Loucy (cell line): ENCODE data around the gene C5orf52.

Source experiments
- H2AFZ ChIP-seq: fragments of 200-600 bp; sonication (generic); 2 replicates; pipeline ENCODE4 v1.6.0; 2016; ENCODE audit warnings: antibody characterized with exemption, mild to moderate bottlenecking, low read length, moderate library complexity
- H3F3A ChIP-seq: fragments of 200-600 bp; 2 replicates; pipeline ENCODE4 v1.6.0; 2016; ENCODE audit warnings: antibody characterized with exemption, low read depth, mild to moderate bottlenecking
- H3K27me3 ChIP-seq: fragments of 200-600 bp; sonication (generic); 2 replicates; pipeline ENCODE4 v1.6.1; 2014; ENCODE audit warnings: low read length, mild to moderate bottlenecking; ENCODE audit not compliant: insufficient read depth, poor library complexity, severe bottlenecking
- H3K36me3 ChIP-seq: fragments of 200-600 bp; sonication (generic); 2 replicates; pipeline ENCODE4 v1.6.1; 2016; ENCODE audit warnings: low read length; ENCODE audit not compliant: insufficient read depth
- H3K4me1 ChIP-seq: fragments of 200-600 bp; sonication (generic); 2 replicates; pipeline ENCODE4 v1.5.1; 2014; ENCODE audit warnings: low read length, mild to moderate bottlenecking; ENCODE audit not compliant: insufficient read depth, poor library complexity, severe bottlenecking
- H3K4me2 ChIP-seq: fragments of 200-600 bp; sonication (generic); 2 replicates; pipeline ENCODE4 v1.6.0; 2014; ENCODE audit warnings: antibody characterized with exemption, low read length, low read depth, mild to moderate bottlenecking; ENCODE audit not compliant: poor library complexity, severe bottlenecking
- H3K4me3 ChIP-seq: fragments of 200-600 bp; sonication (generic); 2 replicates; pipeline ENCODE4 v1.5.1; 2014; ENCODE audit warnings: low read length, mild to moderate bottlenecking, mixed read lengths; ENCODE audit not compliant: poor library complexity, severe bottlenecking
- H3K79me2 ChIP-seq: fragments of 200-600 bp; sonication (generic); 2 replicates; pipeline ENCODE4 v1.6.1; 2014; ENCODE audit warnings: low read length; ENCODE audit not compliant: insufficient read depth
- H3K9ac ChIP-seq: fragments of 200-600 bp; sonication (generic); 2 replicates; pipeline ENCODE4 v1.6.0; 2014; ENCODE audit warnings: mild to moderate bottlenecking, low read depth, low read length, moderate library complexity; ENCODE audit not compliant: poor library complexity, severe bottlenecking
- H3K9me2 ChIP-seq: fragments of 200-600 bp; sonication (generic); replicated peaks from 2 replicates; pipeline ENCODE4 v1.6.1; 2016; ENCODE audit warnings: low read depth, low read length, mixed read lengths
- H3K9me3 ChIP-seq: fragments of 200-600 bp; sonication (generic); 2 replicates; pipeline ENCODE4 v1.6.1; 2014; ENCODE audit warnings: mild to moderate bottlenecking, antibody characterized with exemption, low read length, low read depth; ENCODE audit not compliant: insufficient read depth
- H4K20me1 ChIP-seq: fragments of 200-600 bp; sonication (generic); 2 replicates; pipeline ENCODE4 v1.6.0; 2014; ENCODE audit warnings: antibody characterized with exemption, low read length, mild to moderate bottlenecking; ENCODE audit not compliant: insufficient read depth, poor library complexity, severe bottlenecking
- EZH2phosphoT487 ChIP-seq: fragments of 200-600 bp; IDR thresholded peaks from 2 replicates; pipeline ENCODE4 v1.6.1; 2018; ENCODE audit warnings: antibody characterized with exemption, mild to moderate bottlenecking, moderate library complexity, borderline replicate concordance
- TF ChIP-seq, protein P1 (sequence below): fragments of 200-600 bp; sonication (generic); conservative IDR thresholded peaks from 2 replicates; pipeline ENCODE4 v1.5.1; 2014; ENCODE audit warnings: mild to moderate bottlenecking, antibody characterized with exemption, low read length

C5orf52 gene

DNA sequence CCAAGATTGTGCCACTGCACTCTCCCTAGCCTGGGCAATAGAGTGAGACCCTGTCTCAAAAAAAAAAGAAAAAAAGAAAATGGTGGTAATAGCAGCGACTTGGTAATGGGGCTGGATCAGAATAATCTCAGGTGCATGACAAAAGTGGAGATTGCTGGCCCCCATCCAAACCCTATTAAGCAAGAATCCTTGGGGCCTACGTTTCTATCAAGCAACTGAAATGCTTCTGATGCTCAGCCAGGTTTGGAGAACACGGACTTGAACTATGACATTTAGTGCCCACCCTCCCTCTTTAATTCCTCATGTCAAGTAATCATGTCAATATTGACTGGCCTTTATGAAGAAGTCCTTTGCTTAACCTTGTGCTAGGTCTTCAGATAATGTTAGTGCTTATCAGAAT lies 6.6 kb downstream of the C5orf52 start:
- H3K27me3 ChIP-seq, result no peaks in the 10 kb centered on the region
- H3K4me3 ChIP-seq, result no peak overlapping the region
- H3K79me2 ChIP-seq, result no peaks in the 10 kb centered on the region
- H3K4me2 ChIP-seq, result no peak overlapping the region
- no peak for TF ChIP-seq EZH2phosphoT487
- no peaks in the 10 kb centered on the region for H3K36me3 ChIP-seq
- H3K4me1 ChIP-seq, result no peaks in the 10 kb centered on the region
- no peaks in the 10 kb centered on the region for H3K9me2 ChIP-seq
- H3K9ac ChIP-seq, result no peak overlapping the region
- H2AFZ ChIP-seq, result no peak overlapping the region
- no peaks in the 10 kb centered on the region for H3F3A ChIP-seq
- H3K9me3 ChIP-seq, result no peaks in the 10 kb centered on the region
- no peaks in the 10 kb centered on the region for H4K20me1 ChIP-seq

DNA sequence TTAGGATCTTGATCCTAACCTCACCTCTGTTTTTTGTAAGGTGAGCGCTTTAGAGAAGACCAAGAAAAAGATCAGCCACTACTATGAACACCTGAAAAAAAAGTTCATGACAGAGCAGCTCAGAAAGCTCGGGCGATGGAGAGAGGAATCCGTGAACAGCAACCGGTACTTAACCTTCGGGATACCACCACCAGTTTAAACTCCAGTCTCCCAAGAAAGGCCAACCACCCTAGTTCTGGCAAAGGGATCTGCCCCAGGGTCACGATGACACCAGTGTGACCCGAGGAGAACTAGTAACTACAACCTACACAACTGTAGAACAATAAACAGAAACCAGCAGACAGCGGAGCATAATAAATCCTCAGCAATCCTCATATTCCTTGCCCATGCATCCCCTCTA lies 8.5 kb downstream of the C5orf52 start:
- Histone ChIP-seq H3K79me2 (no peaks in the 10 kb centered on the region), H4K20me1 (no peaks in the 10 kb centered on the region), H3K4me1 (no peaks in the 10 kb centered on the region), H2AFZ (no peak overlapping the region), H3K9ac (no peak overlapping the region), H3K9me3 (no peaks in the 10 kb centered on the region), H3F3A (no peaks in the 10 kb centered on the region), H3K4me2 (no peak overlapping the region), H3K4me3 (no peak overlapping the region), H3K27me3 (no peaks in the 10 kb centered on the region), H3K9me2 (no peaks in the 10 kb centered on the region), H3K36me3 (no peaks in the 10 kb centered on the region)
- TF ChIP-seq, protein P1, sequence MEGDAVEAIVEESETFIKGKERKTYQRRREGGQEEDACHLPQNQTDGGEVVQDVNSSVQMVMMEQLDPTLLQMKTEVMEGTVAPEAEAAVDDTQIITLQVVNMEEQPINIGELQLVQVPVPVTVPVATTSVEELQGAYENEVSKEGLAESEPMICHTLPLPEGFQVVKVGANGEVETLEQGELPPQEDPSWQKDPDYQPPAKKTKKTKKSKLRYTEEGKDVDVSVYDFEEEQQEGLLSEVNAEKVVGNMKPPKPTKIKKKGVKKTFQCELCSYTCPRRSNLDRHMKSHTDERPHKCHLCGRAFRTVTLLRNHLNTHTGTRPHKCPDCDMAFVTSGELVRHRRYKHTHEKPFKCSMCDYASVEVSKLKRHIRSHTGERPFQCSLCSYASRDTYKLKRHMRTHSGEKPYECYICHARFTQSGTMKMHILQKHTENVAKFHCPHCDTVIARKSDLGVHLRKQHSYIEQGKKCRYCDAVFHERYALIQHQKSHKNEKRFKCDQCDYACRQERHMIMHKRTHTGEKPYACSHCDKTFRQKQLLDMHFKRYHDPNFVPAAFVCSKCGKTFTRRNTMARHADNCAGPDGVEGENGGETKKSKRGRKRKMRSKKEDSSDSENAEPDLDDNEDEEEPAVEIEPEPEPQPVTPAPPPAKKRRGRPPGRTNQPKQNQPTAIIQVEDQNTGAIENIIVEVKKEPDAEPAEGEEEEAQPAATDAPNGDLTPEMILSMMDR, result no peak
- TF ChIP-seq EZH2phosphoT487, result no peak

DNA sequence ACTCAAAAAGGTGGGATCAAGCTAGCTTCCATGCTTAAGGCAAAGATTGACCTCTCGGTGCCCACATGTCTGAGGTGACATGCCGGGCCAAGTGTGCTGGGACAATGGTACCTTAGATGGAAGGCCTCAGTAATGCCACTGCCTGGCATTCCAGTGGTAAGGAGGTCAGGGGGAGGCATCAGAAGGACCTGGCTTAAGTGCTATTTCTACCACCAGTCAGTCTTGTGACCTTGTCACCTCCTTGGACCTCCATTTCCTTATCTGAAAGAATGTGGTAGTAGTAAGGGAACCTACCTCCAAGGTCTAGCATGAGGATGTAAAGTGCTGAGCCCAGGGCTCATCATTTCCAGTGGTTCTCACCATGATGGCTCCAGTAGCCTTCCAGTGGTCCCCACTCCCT lies 8.9 kb downstream of the C5orf52 start:
- H2AFZ ChIP-seq, result no peak overlapping the region

DNA sequence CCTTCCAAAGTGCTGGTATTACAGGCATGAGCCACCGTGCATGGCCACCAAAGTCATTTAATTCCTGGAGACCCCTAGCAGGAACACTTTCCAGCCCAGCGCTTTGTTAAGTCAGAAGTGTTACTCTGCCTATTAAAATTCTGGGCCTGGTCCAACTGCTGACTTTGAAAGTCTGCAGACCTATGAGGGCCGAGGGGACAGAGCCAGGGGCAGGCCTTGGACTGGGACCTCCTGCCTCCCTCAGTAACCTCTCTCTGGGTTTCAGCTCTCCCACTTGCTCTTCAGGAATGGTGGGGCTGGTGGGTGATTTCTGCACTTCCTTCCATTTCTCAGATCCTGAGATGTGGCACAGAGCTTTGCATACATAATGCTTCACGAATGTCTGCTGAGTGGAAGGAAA lies 9.7 kb downstream of the C5orf52 start:
- H3K9me2 ChIP-seq, result no peaks in the 10 kb centered on the region
- no peak for TF ChIP-seq EZH2phosphoT487
- TF ChIP-seq, protein P1, result no peak
- no peak overlapping the region for H3K9ac ChIP-seq
- no peak overlapping the region for H3K4me3 ChIP-seq
- H3K27me3 ChIP-seq, result no peaks in the 10 kb centered on the region
- H4K20me1 ChIP-seq, result no peaks in the 10 kb centered on the region
- H3K9me3 ChIP-seq, result no peaks in the 10 kb centered on the region
- no peaks in the 10 kb centered on the region for H3K79me2 ChIP-seq
- no peaks in the 10 kb centered on the region for H3K36me3 ChIP-seq
- no peak overlapping the region for H2AFZ ChIP-seq
- H3F3A ChIP-seq, result no peaks in the 10 kb centered on the region
- no peaks in the 10 kb centered on the region for H3K4me1 ChIP-seq
- no peak overlapping the region for H3K4me2 ChIP-seq

More for the DNA sequence above, 8.9 kb downstream of the C5orf52 start:
- H3K36me3 ChIP-seq, result no peaks in the 10 kb centered on the region
- no peaks in the 10 kb centered on the region for H3K4me1 ChIP-seq
- H3K4me2 ChIP-seq, result no peak overlapping the region
- H4K20me1 ChIP-seq, result no peaks in the 10 kb centered on the region
- no peak overlapping the region for H3K9ac ChIP-seq
- no peaks in the 10 kb centered on the region for H3F3A ChIP-seq
- no peaks in the 10 kb centered on the region for H3K9me3 ChIP-seq
- no peaks in the 10 kb centered on the region for H3K9me2 ChIP-seq
- H3K4me3 ChIP-seq, result no peak overlapping the region
- TF ChIP-seq, protein P1, result no peak
- no peak for TF ChIP-seq EZH2phosphoT487
- H3K79me2 ChIP-seq, result no peaks in the 10 kb centered on the region
- no peaks in the 10 kb centered on the region for H3K27me3 ChIP-seq
